Stimulated activated CD8-positive, alpha-beta memory T cell treated with anti-CD3 and anti-CD28 coated beads, Interleukin-2, amount 100 ng/mL, for 1 hour (primary cell): ENCODE measurements around the gene GPR152.

Experiments used
- DNase-seq, 2 donors: peaks; one replicate each; pipeline ENCODE4 v3.0.0-alpha.2; 2020; ENCODE audit warnings: low read depth in 2 of 2

The GPR152 gene

DNA sequence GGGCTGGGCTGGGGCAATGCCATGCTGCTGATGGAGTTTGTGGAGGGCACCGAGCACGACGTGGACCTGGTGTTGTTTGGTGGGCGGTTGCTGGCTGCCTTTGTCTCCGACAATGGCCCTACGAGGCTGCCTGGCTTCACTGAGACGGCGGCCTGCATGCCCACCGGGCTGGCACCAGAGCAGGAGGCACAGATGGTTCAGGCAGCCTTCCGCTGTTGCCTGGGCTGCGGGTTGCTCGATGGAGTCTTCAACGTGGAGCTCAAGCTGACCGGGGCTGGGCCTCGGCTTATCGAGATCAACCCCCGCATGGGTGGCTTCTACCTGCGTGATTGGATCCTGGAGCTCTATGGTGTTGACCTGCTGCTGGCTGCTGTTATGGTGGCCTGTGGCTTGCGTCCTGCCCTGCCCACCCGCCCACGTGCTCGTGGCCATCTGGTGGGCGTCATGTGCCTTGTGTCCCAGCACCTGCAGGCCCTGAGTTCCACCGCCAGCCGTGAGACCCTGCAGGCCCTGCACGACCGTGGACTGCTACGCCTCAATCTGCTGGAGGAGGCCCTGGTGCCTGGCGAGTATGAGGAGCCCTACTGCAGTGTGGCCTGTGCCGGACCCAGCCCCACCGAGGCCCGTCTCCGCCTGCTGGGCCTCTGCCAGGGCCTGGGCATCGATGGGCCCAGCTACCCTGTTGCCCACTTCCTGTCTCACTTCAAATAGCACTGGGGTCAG is 28.5 kb downstream of the GPR152 start:
- no peak for DNase-seq

DNA sequence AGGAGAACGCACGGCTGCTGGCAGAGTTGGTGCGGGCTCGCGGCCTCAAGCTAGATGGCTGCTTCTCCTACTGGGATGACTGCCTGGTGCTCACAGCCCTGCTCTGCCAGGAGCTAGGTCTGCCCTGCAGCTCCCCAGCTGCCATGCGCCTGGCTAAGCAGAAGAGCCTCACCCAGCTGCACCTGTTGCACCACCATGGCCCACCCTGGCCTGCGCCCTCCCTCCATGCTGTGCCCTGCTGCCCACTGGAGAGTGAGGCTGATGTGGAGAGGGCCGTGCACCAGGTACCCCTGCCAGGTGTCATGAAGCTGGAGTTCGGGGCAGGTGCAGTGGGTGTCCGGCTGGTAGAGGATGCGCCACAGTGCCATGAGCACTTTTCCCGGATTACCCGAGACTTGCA is 29.1 kb downstream of the GPR152 start:
- DNase-seq, result no peak

DNA sequence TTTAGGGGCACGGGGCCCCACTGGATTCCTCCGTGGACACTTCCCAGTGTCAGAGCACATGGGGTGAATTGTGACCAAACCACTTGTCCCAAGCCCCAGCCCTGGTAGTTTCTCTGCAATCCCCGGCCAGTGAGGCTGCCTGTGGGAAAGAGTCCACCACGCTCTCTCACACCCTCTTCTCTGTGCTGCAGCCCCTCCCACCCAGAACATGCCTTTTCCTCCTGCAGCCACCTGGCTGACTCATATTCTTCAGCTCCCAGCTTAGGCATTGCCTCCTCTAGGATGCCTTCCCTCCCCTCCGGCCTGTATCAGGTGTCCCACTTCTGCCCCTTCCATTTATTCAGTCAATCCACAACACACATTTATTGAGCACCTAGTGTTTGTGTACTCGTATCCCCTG is 29.6 kb downstream of the GPR152 start:
- no peak for DNase-seq

DNA sequence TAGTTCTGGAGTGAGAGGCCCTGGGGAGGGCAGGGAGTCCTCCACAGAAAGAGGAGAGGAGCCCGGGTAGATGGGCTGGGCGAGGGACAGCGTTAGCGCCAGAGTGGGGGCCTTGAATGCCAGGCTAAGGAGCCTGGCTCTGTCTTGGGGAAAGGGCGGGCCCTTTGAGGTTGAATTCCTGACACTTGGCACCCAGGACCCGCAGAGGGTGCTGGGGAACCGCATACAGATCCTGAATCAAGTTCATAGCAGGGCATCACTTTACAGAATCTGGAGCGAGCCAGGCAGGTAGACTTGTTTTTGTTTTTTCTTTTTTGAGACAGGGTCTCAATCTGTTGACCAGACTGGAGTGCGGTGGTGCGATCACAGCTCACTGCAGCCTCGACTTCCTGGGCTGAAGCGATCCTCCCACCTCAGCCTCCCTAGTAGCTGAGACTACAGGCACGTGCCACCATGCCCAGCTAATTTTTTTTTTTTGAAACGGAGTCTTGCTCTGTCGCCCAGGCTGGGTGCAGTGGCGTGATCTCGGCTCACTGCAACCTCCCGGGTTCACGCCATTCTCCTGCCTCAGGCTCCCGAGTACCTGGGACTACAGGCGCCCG is 31.0 kb downstream of the GPR152 start:
- DNase-seq, result no peak

DNA sequence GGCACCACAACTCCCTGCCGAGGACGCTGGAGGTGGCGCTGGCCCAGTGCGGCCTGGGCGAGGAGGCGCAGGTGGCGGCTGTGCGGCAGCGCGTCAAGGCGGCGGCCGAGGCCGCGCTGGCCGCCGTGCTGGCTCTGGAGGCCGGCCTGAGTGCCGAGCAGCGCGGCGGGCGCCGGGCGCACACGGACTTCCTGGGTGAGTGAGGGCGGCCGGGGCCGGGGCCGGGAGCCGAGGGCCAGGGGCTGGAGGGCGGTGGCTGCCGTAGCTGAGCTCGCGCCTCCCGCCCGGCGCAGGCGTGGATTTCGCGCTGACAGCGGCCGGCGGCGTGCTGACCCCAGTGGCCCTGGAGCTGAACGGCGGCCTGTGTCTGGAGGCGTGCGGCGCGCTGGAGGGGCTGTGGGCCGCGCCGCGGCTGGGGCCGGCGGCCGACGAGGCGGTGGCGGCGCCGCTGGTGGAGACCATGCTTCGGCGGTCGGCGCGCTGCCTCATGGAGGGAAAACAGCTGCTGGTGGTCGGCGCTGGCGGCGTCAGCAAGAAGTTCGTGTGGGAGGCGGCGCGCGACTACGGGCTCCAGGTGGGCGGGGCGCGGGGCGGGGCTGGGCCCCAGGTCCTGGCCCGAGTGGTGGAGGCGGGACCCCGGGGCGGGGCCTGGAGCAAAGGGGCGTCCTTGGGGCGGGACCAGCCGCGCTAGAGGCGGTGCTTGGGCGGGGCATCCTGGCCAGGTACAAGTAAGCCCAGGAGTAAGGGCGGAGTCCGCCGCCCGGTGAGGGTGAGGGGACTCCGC is 31.7 kb downstream of the GPR152 start:
- DNase-seq, result peak; percentile 99

DNA sequence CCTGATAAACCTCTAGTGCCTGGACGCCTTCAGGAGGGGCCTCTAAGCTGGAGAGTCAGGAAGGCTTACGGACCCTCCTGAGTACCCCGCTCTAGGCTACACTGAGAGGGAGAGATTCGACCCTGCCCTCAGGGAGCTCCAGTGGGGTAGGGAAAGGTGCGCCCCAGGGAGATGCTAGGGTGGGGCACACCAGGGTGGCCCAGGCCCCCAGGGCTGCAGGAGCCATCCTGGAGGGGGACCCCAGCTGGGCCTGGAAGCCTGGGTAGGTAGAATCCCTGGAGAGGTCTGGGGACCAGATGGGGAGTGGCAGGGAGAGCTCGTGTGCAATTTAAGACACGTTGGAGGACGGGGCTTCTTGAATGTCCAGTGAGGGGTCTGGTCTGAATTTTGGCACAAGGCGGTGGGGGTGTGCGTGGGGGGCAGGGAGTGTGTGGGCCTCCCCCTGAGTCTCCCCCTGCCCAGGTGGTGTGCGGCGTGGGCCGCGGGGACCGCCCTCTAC is 32.3 kb downstream of the GPR152 start:
- no peak for DNase-seq

DNA sequence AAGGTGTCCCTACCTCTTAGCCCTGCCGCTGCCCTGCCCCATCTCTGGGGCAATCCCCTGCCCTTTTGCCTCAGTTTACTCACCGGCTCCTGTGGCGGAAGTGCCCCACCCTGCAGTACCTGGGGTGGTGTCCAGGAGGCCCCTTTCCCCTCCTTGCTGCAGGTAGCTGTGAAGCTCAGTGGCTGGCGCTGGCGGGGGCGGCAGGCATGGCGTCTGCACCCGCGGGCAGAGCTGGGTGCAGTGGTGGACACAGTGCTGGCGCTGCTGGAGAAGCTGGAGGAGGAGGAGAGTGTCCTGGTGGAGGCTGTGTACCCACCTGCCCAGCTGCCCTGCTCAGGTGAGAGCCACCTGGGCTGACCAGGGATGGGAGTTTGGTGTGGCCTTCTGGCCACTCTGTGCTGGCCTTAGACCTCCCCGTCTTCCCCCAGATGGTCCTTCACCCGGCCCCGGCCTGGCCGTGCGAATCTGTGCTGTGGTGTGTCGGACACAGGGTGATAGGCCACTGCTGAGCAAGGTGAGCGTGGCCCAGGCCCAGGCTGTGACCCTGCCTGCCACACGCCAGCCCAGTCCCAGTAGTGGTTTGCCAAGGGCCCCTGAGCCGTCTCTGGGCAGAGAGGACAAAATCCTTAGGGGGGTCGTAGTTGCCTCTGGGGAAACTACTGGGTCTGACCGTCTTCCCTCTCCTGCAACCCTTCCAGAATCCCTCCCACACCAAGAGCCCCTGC is 33.0 kb downstream of the GPR152 start:
- DNase-seq, result no peak

DNA sequence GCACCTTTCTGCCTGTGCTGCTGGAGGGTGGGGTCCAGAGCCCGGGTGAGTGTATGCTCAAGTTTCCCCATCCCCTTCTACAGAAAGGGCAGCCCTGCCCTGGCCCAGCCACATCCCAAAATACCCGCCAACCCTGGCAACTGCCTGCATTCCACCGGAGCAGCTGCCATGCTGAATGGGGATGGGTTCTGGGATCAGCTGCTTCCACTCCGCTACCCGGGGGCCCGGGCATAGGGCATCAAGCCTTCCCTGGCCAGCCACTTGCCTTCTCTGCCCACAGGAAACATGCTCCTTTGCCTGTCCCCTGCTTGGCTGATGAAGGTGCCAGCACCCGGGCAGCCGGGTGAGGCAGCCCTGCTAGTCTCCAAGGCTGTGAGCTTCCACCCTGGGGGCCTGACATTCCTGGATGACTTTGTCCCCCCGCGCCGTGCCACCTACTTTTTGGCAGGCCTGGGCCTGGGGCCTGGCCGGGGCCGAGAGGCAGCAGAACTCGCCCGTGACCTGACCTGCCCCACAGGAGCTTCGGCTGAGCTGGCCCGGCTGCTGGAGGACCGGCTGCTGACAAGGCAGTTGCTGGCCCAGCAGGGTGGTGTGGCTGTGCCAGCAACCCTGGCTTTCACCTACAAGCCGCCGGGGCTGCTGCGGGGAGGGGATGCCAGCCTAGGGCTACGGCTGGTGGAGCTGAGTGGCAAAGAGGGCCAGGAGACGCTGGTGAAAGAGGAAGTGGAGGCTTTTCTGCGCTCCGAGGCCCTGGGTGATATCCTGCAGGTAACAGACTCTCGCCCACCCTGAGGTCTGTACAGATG is 33.9 kb downstream of the GPR152 start:
- DNase-seq, result no peak

DNA sequence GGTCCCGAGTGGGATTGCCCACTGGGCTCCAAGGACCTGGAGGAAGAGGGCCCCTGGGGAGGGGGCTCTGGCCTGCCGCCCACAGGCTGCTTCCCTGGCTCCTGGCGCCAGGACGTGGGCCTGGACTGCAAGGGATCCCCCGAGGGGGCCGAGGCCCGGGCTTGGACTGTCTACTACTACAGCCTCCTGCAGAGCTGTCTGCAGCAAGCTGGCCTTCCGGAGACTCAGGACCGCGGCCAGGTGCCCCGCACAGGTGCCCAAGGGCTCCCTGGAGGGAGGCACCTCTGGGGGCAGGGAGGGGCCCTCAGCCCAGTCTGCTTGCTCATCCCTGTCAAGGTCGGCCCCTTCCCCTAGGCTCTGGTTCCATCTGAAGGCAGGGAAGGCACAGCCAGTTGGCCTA is 35.1 kb downstream of the GPR152 start:
- DNase-seq, result no peak

DNA sequence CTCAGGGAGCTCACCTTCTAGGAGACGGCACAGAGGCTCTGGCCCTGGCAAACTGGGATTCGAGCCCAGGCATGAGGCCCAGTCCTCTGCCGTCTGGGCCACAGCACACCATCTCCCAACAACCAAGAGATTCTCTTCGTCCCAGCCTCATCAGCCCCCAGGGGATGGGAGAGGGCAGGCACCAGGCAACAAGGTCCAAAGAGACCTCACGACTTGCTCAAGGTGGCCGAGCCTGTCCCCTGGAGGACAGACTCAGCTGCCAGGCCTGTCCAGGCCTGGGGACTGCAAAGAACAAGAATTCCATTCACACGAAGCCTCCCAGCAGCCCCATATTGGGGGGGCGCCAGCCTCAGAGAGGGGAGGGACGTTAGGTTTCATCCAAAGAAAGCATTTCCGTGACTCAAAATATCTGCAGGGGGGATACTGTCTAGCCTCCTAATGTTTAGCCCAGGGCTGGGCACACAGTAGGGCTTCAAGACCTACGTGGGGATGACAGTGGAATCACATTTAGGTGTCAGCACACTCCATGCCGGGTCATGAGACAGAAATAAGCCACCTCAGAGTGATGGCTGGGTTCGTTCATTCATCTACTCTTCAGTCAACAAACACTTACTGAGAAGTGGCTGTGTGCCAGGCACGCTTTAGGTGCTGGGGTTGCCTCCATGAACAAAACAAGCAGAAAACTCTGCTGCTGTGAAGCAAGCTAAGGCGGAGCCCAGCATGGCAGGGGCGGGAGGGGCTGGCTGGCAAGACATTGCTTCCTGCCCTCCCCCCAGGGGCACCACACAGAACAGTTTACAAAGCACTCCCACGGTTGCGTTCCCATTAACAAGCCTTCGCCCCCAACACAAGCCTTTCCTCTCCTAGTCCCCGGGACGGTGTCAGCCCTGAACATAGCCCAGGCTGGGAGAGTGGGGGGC is 35.9 kb downstream of the GPR152 start:
- peak in 1 of 2 donors; percentile 73 for DNase-seq

DNA sequence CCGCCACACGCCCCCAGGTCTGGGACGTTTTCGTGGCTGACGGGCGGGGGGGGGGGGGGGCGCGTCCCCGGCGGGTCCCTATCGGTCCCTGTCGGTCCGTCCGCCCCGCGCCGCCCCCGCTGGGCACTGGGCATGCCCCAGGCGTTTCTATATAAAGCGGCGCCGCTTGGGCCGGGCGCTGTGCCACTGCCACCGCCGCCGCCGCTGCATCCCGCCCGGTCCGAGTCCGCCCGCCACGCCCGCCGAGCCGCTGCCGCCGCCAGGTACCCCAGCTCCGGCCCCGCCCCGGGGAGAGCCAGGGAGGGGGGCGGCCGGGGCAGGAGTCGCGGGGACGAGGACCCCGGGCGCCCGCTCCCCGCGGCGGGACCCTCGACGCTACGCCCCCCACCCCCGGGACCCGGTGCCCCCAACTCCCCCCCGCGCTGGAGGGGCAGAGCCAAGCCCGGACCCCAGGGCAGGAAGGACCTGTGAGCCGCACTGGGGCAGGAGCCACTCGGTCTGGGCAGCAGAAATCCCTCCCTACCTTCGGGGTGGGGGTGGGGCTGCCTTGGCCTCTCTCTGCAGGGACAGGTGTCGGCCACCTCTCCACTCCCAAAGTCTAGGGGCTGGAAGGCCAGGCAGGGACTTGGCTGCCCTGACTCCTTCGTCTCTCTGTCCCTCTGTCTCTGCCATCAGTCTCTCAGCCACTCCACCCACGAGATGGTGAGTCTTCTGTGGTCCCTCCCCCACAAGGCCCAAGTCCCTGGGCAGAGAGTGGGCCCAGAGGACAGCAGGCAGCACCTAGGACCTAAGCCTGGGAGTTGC is 36.8 kb downstream of the GPR152 start, which contains the start of gene CARNS1:
TSS of gene CARNS1 (plus strand) at position 178 of the 804 bp plus-strand sequence. CDS start at position 700, 522 bp downstream.
- DNase-seq, result no peak

DNA sequence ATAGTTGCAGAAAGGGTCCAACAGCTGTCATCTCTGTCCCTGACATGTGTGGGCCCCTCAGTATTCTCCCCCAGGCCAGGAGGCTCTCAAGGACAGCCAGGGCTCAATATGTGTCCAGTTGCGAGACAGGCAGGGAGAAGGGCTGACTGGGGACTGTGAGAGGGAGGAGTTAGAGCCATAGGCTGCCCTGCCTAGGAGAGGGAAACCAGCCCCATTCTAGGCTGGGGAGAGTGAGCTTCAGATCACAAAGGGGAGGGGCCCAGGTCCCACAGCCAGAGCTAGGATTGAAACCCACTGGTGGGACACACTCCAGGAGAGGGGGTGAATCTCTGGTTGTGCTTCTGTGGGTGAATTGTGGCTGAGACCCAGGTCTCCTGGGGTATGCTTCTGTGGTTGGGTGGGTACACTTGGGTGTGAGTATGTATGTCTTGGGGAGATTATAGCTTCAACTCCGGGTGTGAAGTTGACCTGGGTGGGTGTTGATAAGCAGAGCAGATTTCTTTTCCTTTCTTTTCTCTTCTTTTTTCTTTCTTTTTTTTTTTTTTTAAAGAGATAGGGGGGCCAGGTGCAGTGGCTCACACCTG is 39.2 kb downstream of the GPR152 start:
- no peak for DNase-seq

DNA sequence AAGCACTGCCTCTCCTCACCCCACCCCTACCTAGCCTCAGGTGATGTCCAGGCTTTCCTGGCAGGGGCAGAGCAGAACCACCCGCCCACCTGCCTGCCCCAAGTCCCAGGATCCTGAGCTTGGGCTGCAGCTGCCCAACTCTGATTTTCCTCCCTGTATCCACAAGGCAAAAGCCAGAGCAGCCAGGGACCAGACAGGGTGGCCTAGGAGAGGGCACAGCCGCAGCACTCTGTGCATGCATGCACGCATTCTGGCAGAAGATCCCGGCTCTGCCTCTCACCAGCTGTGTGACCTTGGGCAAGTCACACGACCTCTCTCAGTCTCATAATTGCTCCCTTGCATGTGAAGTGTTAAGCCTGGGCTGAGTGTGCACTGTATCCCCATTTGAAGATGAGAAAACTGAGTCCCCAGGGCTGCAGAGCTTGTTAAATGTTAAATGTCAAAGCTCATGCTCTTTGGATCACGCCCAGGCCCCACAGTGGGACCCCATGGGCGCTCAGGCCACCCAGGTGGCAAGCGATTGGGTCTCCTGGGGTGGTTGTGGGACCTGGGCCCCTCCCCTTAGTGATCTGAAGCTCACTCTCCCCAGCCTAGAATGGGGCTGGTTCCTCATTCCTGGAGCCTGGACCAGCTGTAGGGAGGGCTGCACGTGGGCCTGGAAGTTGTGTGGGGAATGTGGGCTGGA is 39.9 kb downstream of the GPR152 start:
- DNase-seq, result no peak

DNA sequence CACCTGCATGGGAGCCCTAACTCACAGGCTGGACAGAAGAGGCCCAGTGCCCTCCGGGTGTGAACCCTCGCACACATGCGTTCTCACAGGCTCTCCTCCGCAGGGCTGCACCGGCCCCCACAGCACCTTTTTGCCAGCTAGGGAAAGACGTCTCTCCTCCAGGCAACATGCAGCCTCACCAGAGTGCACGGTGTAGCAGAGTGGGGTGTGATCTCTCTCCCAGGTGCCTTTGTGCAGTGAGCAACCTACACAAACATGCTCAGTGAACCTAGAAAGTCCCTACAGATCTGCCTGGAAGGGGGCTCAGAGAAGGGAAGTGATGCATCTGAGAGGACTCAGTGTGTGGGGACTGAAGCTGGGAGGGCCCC is 40.8 kb downstream of the GPR152 start:
- no peak for DNase-seq

DNA sequence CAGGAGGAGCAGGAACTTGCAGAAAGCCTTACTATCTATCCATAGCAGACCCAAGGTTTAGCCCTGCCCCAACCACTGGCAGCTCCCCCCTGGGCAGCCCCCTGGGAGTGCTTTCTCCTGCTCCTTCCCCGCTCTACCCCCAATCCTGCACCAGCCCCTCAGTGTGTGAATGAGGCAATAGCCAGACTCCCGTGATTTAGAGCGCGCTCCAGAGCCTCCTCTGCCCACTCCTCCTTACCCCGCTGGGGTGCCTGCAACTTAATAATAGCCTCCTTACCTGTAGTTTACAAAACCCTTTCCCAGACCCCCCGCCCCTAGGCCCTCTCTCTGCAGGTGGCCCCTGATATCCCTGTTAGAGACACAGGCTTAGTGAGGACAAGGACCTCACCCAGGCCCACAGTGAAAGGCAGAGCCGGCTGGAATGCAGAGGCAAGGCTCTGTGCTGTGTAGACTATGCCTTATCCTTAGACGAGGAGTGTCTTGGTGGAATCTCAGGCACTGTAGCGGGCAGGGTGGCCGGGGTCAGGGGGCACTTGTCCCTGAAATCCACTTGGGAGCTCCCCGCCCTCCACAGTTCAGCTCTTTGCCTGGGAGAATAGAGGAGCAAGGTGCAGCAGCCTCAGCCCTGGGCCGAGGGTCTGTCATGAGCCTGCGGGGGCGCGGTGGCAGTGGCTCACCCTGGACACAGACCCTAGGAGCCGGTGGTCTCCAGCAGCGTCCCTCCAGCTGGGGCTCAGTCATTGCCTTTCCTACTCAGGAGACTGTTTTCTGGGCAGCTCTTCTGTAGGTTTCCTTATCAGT is 41.3 kb downstream of the GPR152 start:
- DNase-seq, result no peak

DNA sequence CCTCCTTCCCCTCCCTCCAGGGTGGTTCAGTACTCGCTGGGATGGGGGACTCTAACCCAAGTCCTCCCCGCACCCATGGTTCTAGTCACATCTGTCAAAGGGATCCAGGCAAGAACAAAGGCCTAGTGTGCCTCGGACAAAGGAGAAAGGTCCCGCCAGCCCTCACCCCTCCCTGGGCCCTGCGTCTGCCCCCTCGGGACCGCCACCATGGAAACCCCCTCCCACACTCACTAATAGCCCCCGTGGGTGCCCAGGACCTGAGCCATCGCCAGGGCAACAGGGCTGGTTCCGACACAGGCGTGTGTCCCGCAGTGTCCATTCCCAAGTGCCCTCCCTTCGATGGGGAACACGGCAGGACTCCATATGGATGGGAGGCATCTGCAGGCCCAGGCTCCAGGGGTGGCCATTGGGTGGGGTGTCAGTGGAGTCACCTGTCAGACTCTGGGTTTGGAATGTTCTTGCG is 42.1 kb downstream of the GPR152 start:
- DNase-seq, result no peak

DNA sequence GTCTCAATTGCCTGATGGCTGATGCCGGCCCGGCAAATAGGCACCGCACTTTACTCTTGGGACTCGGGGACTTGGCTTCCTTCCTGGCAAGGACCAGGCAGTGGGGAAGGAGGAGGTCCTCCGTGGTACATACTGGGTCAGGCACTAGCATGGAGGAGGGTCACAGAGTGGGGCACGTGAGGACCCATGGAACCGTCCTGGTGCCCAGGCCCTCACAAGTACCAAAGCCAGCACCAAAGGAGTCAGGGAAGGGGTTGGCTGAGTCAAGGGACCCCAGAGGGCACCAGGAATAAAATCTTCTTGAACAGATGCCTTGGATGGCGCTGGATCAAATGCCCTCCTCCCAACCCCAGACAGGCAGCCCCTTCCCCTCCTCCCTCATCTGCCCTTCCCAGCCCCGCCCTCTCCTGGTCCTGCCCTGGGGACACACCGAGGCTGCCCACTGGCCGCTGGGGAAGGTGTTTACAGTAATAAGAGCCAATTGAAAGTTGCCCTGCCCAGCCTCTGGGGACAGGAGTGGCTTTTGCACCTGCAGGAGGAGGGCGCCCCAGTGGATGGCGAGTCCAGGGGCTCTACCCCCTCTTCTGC is 42.7 kb downstream of the GPR152 start:
- DNase-seq, result no peak
